SK-N-SH (cell line): Measurements from ENCODE around the gene DYNC2LI1. TPM values are rescaled to one million over a fixed set of nuclear protein-coding genes. Genes with fewer than 3 reads are reported as not detected.

ENCODE experiments used
- CTCF ChIA-PET: fragments of 300-600, 350-600 bp; formaldehyde crosslinking; extraction: SDS; loops from one replicate; lab custom pipeline; 2021; lab: Yijun Ruan, JAX
- POLR2A ChIA-PET: fragments of 350-600 bp; sonication (Branson Sonifier 250); formaldehyde crosslinking; extraction: SDS; loops from one replicate; lab custom pipeline; 2020; ENCODE audit warnings: antibody characterized with exemption, inconsistent platforms; lab: Yijun Ruan, JAX
- DNase-seq: peaks from one replicate; pipeline ENCODE4 v3.0.0; 2012
- H2AFZ ChIP-seq: fragments of 200-600 bp; sonication (generic); 2 replicates; pipeline ENCODE4 v1.8.1; 2016; ENCODE audit warnings: antibody characterized with exemption, mild to moderate bottlenecking, low read depth
- H3F3A ChIP-seq: fragments of 200-600 bp; sonication (generic); replicated peaks from 2 replicates; pipeline ENCODE3; 2016; ENCODE audit warnings: antibody characterized with exemption, mild to moderate bottlenecking; ENCODE audit not compliant: insufficient read depth
- H3K27ac ChIP-seq, 2 experiments: fragments of 200-500 bp in 1 of 2; fragments of 200-600 bp in 1 of 2; sonication (Bioruptor generic) in 1 of 2; sonication (generic), shearing (Covaris generic) in 1 of 2; 2 replicates each; pipeline versions ENCODE4 v1.5.1 to v1.6.1; 2014 to 2016; ENCODE audit warnings: low read depth in 2 of 2, inconsistent platforms in 1 of 2, low read length in 1 of 2, mild to moderate bottlenecking in 1 of 2, mixed read lengths in 1 of 2
- H3K27me3 ChIP-seq: fragments of 200-600 bp; sonication (generic), shearing (Covaris generic); 2 replicates; pipeline ENCODE4 v1.6.1; 2016; ENCODE audit warnings: mixed run types; ENCODE audit not compliant: insufficient read depth
- H3K36me3 ChIP-seq, 2 experiments: fragments of 200-500 bp in 1 of 2; fragments of 200-600 bp in 1 of 2; sonication (Bioruptor generic) in 1 of 2; sonication (generic) in 1 of 2; replicated peaks in 1 of 2; 2 replicates each; pipeline versions ENCODE3 to v1.5.1; 2014 to 2016; ENCODE audit warnings: low read length in 1 of 2, mild to moderate bottlenecking in 1 of 2; ENCODE audit not compliant: insufficient read depth in 2 of 2, control insufficient read depth in 1 of 2
- H3K4me1 ChIP-seq, 2 experiments: fragments of 200-500 bp in 1 of 2; fragments of 200-600 bp in 1 of 2; sonication (Bioruptor generic) in 1 of 2; sonication (generic), shearing (Covaris generic) in 1 of 2; 2 replicates each; pipeline versions ENCODE4 v1.5.1 to v1.6.1; 2014 to 2016; ENCODE audit warnings: low read depth in 1 of 2, low read length in 1 of 2, mixed run types in 1 of 2; ENCODE audit not compliant: insufficient read depth in 2 of 2, control insufficient read depth in 1 of 2
- H3K4me2 ChIP-seq: fragments of 200-600 bp; sonication (generic), shearing (Covaris generic); 2 replicates; pipeline ENCODE4 v1.6.1; 2017; ENCODE audit warnings: mixed run types
- H3K4me3 ChIP-seq, 2 experiments: fragments of 200-500 bp in 1 of 2; fragments of 200-600 bp in 1 of 2; sonication (Bioruptor generic) in 1 of 2; sonication (generic), shearing (Covaris generic) in 1 of 2; 2 replicates each; pipeline versions ENCODE4 v1.5.1 to v1.8.1; 2014 to 2016; ENCODE audit warnings: low read depth in 2 of 2, inconsistent platforms in 1 of 2, low read length in 1 of 2, mild to moderate bottlenecking in 1 of 2, mixed read lengths in 1 of 2, moderate library complexity in 1 of 2
- H3K79me2 ChIP-seq: fragments of 200-600 bp; sonication (generic); 2 replicates; pipeline ENCODE4 v1.8.1; 2017; ENCODE audit warnings: mild to moderate bottlenecking; ENCODE audit not compliant: insufficient read depth
- H3K9ac ChIP-seq: fragments of 200-600 bp; sonication (generic); 2 replicates; pipeline ENCODE4 v1.6.1; 2017; ENCODE audit warnings: mixed run types
- H3K9me2 ChIP-seq: fragments of 200-600 bp; sonication (generic); 2 replicates; pipeline ENCODE4 v1.6.1; 2017; ENCODE audit warnings: mixed run types
- H3K9me3 ChIP-seq: fragments of 200-600 bp; sonication (generic); 2 replicates; pipeline ENCODE4 v1.6.1; 2017; ENCODE audit warnings: mixed run types, mild to moderate bottlenecking, moderate library complexity
- H4K20me1 ChIP-seq: fragments of 200-600 bp; sonication (generic); 2 replicates; pipeline ENCODE4 v1.6.1; 2017; ENCODE audit warnings: mild to moderate bottlenecking, mixed run types; ENCODE audit not compliant: insufficient read depth
- EZH2phosphoT487 ChIP-seq: fragments of 200-600 bp; sonication (generic); IDR thresholded peaks from 2 replicates; pipeline ENCODE4 v1.6.1; 2017; ENCODE audit warnings: low read depth, mixed run types, mild to moderate bottlenecking, antibody characterized with exemption, moderate library complexity, borderline replicate concordance
- FOXJ3 ChIP-seq: sonication (generic); formaldehyde crosslinking; IDR thresholded peaks from 2 replicates; pipeline ENCODE4 v1.5.1; 2020; ENCODE audit warnings: mild to moderate bottlenecking, missing genetic modification reagents
- FOXM1 ChIP-seq: IDR thresholded peaks from 2 replicates; pipeline ENCODE4 v1.4.0; 2012; ENCODE audit warnings: low read depth, mild to moderate bottlenecking
- JUND ChIP-seq: IDR thresholded peaks from 2 replicates; pipeline ENCODE4 v1.4.0; 2012
- MEF2A ChIP-seq: IDR thresholded peaks from 2 replicates; pipeline ENCODE4 v1.4.0; 2012; ENCODE audit warnings: low read depth, borderline replicate concordance
- MXI1 ChIP-seq: IDR thresholded peaks from 2 replicates; pipeline ENCODE4 v1.6.1; 2012; ENCODE audit warnings: mild to moderate bottlenecking, low read depth, low read length, improper control_type of control experiment
- NRF1 ChIP-seq: IDR thresholded peaks from 2 replicates; pipeline ENCODE4 v1.6.1; 2012; ENCODE audit warnings: low read depth, mild to moderate bottlenecking, low read length
- RAD21 ChIP-seq: IDR thresholded peaks from 2 replicates; pipeline ENCODE4 v1.6.1; 2012; ENCODE audit warnings: mild to moderate bottlenecking, low read length
- RCOR1 ChIP-seq: fragments of 150-350 bp; IDR thresholded peaks from 2 replicates; pipeline ENCODE4 v1.6.1; 2017; ENCODE audit warnings: antibody characterized with exemption, low read length
- RFX5 ChIP-seq: IDR thresholded peaks from 2 replicates; pipeline ENCODE4 v1.6.1; 2012; ENCODE audit warnings: mild to moderate bottlenecking, improper control_type of control experiment, low read length
- SIN3A ChIP-seq: IDR thresholded peaks from 2 replicates; pipeline ENCODE4 v1.6.1; 2012; ENCODE audit warnings: low read depth, mild to moderate bottlenecking, low read length, moderate library complexity, borderline replicate concordance
- TAF1 ChIP-seq: IDR thresholded peaks from 2 replicates; pipeline ENCODE4 v1.6.1; 2012; ENCODE audit warnings: low read depth, mild to moderate bottlenecking, low read length, moderate library complexity, borderline replicate concordance
- TCF12 ChIP-seq: IDR thresholded peaks from 2 replicates; pipeline ENCODE4 v1.4.0; 2012
- WGBS: methylation state at CpG from one replicate; pipeline ENCODE4 v1.1.6; 2017; ENCODE audit warnings: low lambda C conversion rate; 5-methylcytosine and 5-hydroxymethylcytosine counted together
- polyA plus RNA-seq, 3 experiments: library from polyadenylated mRNA; depleted of rRNA; stranded (reverse); fragments of >200 nt; gene quantifications; 2 replicates each; pipeline ENCODE4 v1.2.3, GENCODE V29; 2012
- TF ChIP-seq, protein P1 (sequence below): fragments of 150-350 bp; IDR thresholded peaks from 2 replicates; pipeline ENCODE4 v1.6.1; 2016; ENCODE audit warnings: mild to moderate bottlenecking, low read depth, low read length

DYNC2LI1 gene
- polyA plus RNA-seq, 1 of the 3 experiments (the other 2 are of a cell fraction), result 20.4 TPM

GRCh38 chr2:43777306-43777926, 3.6 kb downstream of the DYNC2LI1 start:
- H3K36me3 ChIP-seq, result peaks cover 8 to 13% of the 10 kb centered on the region in 2 experiments
- H3K9ac ChIP-seq, result no peak overlapping the region
- DNase-seq, result no peak
- POLR2A ChIA-PET, result no interaction called here
- H3K79me2 ChIP-seq, result peaks cover 9% of the 10 kb centered on the region
- no peak overlapping the region for H3K27ac ChIP-seq
- H3K4me3 ChIP-seq, result no peak overlapping the region
- CTCF ChIA-PET, result interaction anchor here (1.4 to 2.4 kb wide), 2 partner anchors 14 to 21 kb away, joined by 3 to 6 read pairs; no protein-coding TSS in a partner anchor
- WGBS, result 94% methylated on average over 8 of the region's 8 CpGs
- H2AFZ ChIP-seq, result no peak overlapping the region
- no peaks in the 10 kb centered on the region for H3K9me2 ChIP-seq
- peaks cover 3 to 4% of the 10 kb centered on the region in 2 experiments; a peak in 2 of 4 replicates for H3K4me1 ChIP-seq
- TF ChIP-seq FOXM1 (no peak), JUND (no peak), RCOR1 (no peak), MEF2A (no peak), TAF1 (no peak), MXI1 (no peak)
- TF ChIP-seq, protein P1, sequence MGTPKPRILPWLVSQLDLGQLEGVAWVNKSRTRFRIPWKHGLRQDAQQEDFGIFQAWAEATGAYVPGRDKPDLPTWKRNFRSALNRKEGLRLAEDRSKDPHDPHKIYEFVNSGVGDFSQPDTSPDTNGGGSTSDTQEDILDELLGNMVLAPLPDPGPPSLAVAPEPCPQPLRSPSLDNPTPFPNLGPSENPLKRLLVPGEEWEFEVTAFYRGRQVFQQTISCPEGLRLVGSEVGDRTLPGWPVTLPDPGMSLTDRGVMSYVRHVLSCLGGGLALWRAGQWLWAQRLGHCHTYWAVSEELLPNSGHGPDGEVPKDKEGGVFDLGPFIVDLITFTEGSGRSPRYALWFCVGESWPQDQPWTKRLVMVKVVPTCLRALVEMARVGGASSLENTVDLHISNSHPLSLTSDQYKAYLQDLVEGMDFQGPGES, result no peak
- TF ChIP-seq, all 33 proteins: peak for 0
- no peak overlapping the region for H3K4me2 ChIP-seq
- H4K20me1 ChIP-seq, result no peaks in the 10 kb centered on the region
- H3K27me3 ChIP-seq, result no peaks in the 10 kb centered on the region
- peaks cover 4% of the 10 kb centered on the region for H3F3A ChIP-seq
- H3K9me3 ChIP-seq, result no peaks in the 10 kb centered on the region

DNA sequence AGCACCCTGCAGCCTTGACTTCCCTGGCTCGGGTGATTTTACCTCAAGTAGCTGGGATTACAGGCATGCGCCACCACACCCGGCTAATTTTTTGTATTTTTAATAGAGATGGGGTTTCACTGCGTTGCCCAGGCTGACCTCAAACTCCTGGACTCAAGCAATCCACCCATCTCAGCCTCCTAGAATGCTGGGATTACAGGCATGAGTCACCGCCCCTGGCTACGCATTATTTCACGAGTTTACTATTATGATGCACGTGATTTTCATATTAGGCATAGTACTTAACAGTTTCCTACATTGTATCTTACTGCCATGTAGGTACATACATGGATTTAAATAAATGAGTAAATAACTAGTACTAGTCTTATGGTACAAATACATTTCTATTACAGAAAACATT, 4.4 kb downstream of the DYNC2LI1 start:
- peaks cover 4% of the 10 kb centered on the region for H3F3A ChIP-seq
- no peaks in the 10 kb centered on the region for H3K27me3 ChIP-seq
- H3K27ac ChIP-seq, result no peak overlapping the region
- no peaks in the 10 kb centered on the region for H3K9me3 ChIP-seq
- peaks cover 3 to 4% of the 10 kb centered on the region in 2 experiments; a peak in 2 of 4 replicates for H3K4me1 ChIP-seq
- 95% methylated on average over 8 of the region's 8 CpGs for WGBS
- POLR2A ChIA-PET, result no interaction called here
- no peaks in the 10 kb centered on the region for H3K9me2 ChIP-seq
- TF ChIP-seq RFX5 (no peak), TCF12 (no peak), NRF1 (no peak), SIN3A (no peak), EZH2phosphoT487 (no peak), FOXJ3 (CRISPR knock-in tag) (no peak), FOXM1 (no peak), MXI1 (no peak), RAD21 (no peak)
- TF ChIP-seq, protein P1, result no peak
- H3K9ac ChIP-seq, result no peak overlapping the region
- H3K4me3 ChIP-seq, result no peak overlapping the region
- CTCF ChIA-PET, result interaction anchor here (1.4 to 2.4 kb wide), 2 partner anchors 13 to 20 kb away, joined by 3 to 6 read pairs; no protein-coding TSS in a partner anchor
- no peaks in the 10 kb centered on the region for H4K20me1 ChIP-seq
- H2AFZ ChIP-seq, result no peak overlapping the region
- peaks cover 8 to 13% of the 10 kb centered on the region in 2 experiments for H3K36me3 ChIP-seq
- no peak overlapping the region for H3K4me2 ChIP-seq
- no peak for DNase-seq
- peaks cover 9% of the 10 kb centered on the region for H3K79me2 ChIP-seq
